Upper lobe of left lung (tissue), 4 donors: ENCODE measurements around the gene LY6G6F.

Experiments
- EP300 ChIP-seq, 4 donors: sonication (generic); formaldehyde crosslinking; IDR thresholded peaks; one replicate each; pipeline ENCODE4 v1.5.1; 2017; ENCODE audit warnings: antibody characterized with exemption in 4 of 4, control low read depth in 2 of 4
- POLR2A ChIP-seq, 4 donors: fragments of 450-650 bp; IDR thresholded peaks; one replicate each; pipeline ENCODE4 v1.5.1; 2016 to 2017; ENCODE audit warnings: antibody characterized with exemption in 4 of 4, mild to moderate bottlenecking in 2 of 4
- POLR2AphosphoS5 ChIP-seq, 2 donors: sonication (generic); formaldehyde crosslinking; IDR thresholded peaks; one replicate each; pipeline ENCODE4 v1.5.1; 2017; ENCODE audit warnings: antibody characterized with exemption in 2 of 2
- TF ChIP-seq, protein P1 (sequence below), 6 experiments: fragments of 450-650 bp in 4 of 6; fragments of 200-600 bp in 2 of 6; sonication (generic) in 2 of 6; IDR thresholded peaks; one replicate each; pipeline ENCODE4 v1.5.1; 2016 to 2019; ENCODE audit warnings: antibody characterized with exemption in 6 of 6

DNA sequence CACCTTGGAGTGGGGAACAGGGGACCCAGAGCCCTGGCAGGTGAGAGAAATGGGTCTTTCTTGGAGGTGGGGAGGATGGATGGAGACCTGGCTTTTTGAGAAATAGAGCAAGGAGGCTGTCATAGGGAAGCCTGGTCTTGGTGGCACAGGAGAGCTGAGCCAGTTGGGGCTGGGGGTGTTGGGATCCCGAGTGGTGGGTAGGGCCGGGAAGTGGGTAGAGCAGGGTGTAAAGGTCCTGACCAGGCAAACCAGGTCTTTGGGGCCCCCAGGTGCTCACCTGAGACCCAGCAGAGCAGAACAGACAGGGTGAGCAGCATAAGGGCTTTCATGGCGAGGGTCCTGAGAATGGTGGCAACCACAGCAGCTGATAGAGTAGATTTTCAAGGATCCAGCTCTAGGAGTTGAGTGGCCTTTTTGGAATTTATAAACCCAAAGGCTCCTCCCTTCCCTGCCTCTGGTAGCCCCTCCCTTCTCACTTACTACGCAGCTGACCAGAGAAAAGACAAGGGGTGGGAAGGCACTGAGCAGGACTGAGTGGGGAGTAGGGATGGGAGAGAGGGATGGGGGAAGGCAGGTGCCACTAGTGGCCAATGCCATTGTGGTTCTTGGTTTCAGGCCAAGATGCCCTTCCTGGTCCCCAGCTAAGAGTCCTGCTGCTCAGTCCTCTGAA is 14.8 kb downstream of the LY6G6F start, which contains the start of gene LY6G6C:
- TF ChIP-seq, protein P1, sequence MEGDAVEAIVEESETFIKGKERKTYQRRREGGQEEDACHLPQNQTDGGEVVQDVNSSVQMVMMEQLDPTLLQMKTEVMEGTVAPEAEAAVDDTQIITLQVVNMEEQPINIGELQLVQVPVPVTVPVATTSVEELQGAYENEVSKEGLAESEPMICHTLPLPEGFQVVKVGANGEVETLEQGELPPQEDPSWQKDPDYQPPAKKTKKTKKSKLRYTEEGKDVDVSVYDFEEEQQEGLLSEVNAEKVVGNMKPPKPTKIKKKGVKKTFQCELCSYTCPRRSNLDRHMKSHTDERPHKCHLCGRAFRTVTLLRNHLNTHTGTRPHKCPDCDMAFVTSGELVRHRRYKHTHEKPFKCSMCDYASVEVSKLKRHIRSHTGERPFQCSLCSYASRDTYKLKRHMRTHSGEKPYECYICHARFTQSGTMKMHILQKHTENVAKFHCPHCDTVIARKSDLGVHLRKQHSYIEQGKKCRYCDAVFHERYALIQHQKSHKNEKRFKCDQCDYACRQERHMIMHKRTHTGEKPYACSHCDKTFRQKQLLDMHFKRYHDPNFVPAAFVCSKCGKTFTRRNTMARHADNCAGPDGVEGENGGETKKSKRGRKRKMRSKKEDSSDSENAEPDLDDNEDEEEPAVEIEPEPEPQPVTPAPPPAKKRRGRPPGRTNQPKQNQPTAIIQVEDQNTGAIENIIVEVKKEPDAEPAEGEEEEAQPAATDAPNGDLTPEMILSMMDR (IDR thresholded peaks at IDR 0.05), result no peak
- TF ChIP-seq POLR2A (IDR thresholded peaks at IDR 0.05) (no peak), POLR2AphosphoS5 (IDR thresholded peaks at IDR 0.05) (no peak), EP300 (IDR thresholded peaks at IDR 0.05) (no peak)
